CD4-positive, alpha-beta T cell treated with Interleukin-17A for 1 hour (primary cell): Measurements from ENCODE around the gene VPS26A.
A peak's percentile ranks its signal among the peaks of the same experiment; 100 is the strongest.

Source experiments
- DNase-seq: peaks from one replicate; pipeline ENCODE4 v3.0.0-alpha.2; 2020

VPS26A gene

GRCh38 chr10:69123747-69124562 lies at the start of gene VPS26A:
Gene VPS26A, plus strand, starts transcription at chr10:69124178. Its CDS starts 100 bp downstream, at chr10:69124278.
- peak; percentile 97 for DNase-seq

- no peak for DNase-seq
Measured at GRCh38 chr10:69074532-69074931, 49.4 kb upstream of the VPS26A start.

GRCh38 chr10:69075431-69075830 lies 48.5 kb upstream of the VPS26A start:
- DNase-seq: no peak

GRCh38 chr10:69078311-69078710 lies 45.7 kb upstream of the VPS26A start:
- DNase-seq: no peak

GRCh38 chr10:69080226-69080625 lies 43.8 kb upstream of the VPS26A start:
- no peak for DNase-seq

GRCh38 chr10:69086001-69086509 lies 37.9 kb upstream of the VPS26A start:
- DNase-seq: no peak

GRCh38 chr10:69087590-69088470 lies 36.1 kb upstream of the VPS26A start, which contains the start of gene SRGN:
Gene SRGN, plus strand, starts transcription at chr10:69088103. Its CDS starts 55 bp downstream, at chr10:69088158.
- DNase-seq: peak; percentile 96

- peak; percentile 61 for DNase-seq
Measured at GRCh38 chr10:69088471-69088769, 35.6 kb upstream of the VPS26A start.

- DNase-seq: peak; percentile 91
Measured at GRCh38 chr10:69088801-69089501, 35.0 kb upstream of the VPS26A start.

GRCh38 chr10:69089638-69090599 lies 34.1 kb upstream of the VPS26A start:
- DNase-seq: peak; percentile 94

GRCh38 chr10:69090685-69091084 lies 33.3 kb upstream of the VPS26A start:
- peak; percentile 22 for DNase-seq

GRCh38 chr10:69091143-69091651 lies 32.8 kb upstream of the VPS26A start:
- DNase-seq: peak; percentile 29

- peak; percentile 93 for DNase-seq
Measured at GRCh38 chr10:69092959-69093850, 30.8 kb upstream of the VPS26A start.

GRCh38 chr10:69093933-69094332 lies 30.0 kb upstream of the VPS26A start:
- no peak for DNase-seq

- DNase-seq: peak; percentile 22
Measured at GRCh38 chr10:69096045-69096444, 27.9 kb upstream of the VPS26A start.

GRCh38 chr10:69097729-69098128 lies 26.2 kb upstream of the VPS26A start:
- DNase-seq: no peak

- no peak for DNase-seq
Measured at GRCh38 chr10:69100136-69100872, 23.7 kb upstream of the VPS26A start.

GRCh38 chr10:69101451-69102095 lies 22.4 kb upstream of the VPS26A start:
- peak; percentile 54 for DNase-seq

GRCh38 chr10:69102440-69102839 lies 21.5 kb upstream of the VPS26A start:
- no peak for DNase-seq
